ENCODE measurements around the gene HDHD5.

- TF ChIP-seq, protein P1, sequence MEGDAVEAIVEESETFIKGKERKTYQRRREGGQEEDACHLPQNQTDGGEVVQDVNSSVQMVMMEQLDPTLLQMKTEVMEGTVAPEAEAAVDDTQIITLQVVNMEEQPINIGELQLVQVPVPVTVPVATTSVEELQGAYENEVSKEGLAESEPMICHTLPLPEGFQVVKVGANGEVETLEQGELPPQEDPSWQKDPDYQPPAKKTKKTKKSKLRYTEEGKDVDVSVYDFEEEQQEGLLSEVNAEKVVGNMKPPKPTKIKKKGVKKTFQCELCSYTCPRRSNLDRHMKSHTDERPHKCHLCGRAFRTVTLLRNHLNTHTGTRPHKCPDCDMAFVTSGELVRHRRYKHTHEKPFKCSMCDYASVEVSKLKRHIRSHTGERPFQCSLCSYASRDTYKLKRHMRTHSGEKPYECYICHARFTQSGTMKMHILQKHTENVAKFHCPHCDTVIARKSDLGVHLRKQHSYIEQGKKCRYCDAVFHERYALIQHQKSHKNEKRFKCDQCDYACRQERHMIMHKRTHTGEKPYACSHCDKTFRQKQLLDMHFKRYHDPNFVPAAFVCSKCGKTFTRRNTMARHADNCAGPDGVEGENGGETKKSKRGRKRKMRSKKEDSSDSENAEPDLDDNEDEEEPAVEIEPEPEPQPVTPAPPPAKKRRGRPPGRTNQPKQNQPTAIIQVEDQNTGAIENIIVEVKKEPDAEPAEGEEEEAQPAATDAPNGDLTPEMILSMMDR (IDR thresholded peaks at IDR 0.05): no peak
- TF ChIP-seq POLR2A (IDR thresholded peaks at IDR 0.05): no peak
Observed at GRCh38 chr22:17152971-17153370, 6.1 kb downstream of the HDHD5 start.
